ENCODE results near the gene HSF5. TPM values are rescaled to one million over a fixed set of nuclear protein-coding genes. Genes with fewer than 3 reads are reported as not detected.

The HSF5 gene
- total and polyA plus RNA-seq, 7 experiments from 2014 or later: 0.34 to 4.0 (median 3.0) TPM

GRCh38 chr17:58415371-58416055 lies 72.7 kb downstream of the HSF5 start:
- DNase-seq (no peak), ATAC-seq (no peak)
- Mint-ChIP-seq H3K4me1 (peaks cover 9 to 27% (median 14%) of the 10 kb centered on the region in 7 donors), H3K27ac (peak overlapping the region in 4 of 9 donors; percentile 43 to 77 (median 55)), H3K36me3 (no peaks in the 10 kb centered on the region), H3K4me3 (no peak overlapping the region), H3K27me3 (no peaks in the 10 kb centered on the region), H3K9me3 (no peaks in the 10 kb centered on the region)
- ChIA-PET CTCF (interaction anchor here (0.6 to 5.0 kb wide), 2 partner anchors 99 to 586 kb away, joined by 3 to 64 read pairs; no protein-coding TSS in a partner anchor), POLR2A (interaction anchor here (1.2 to 2.7 kb wide), 5 partner anchors 64 to 98 kb away, joined by 3 to 6 read pairs (median 3); partner anchors contain the start of gene SUPT4H1)
- H3K27ac ChIP-seq (ENCODE audit: low read depth, low read length): no peak overlapping the region
- no peak overlapping the region for H3K4me3 ChIP-seq (ENCODE audit: low read length)
- no peaks in the 10 kb centered on the region for H3K36me3 ChIP-seq (ENCODE audit: control insufficient read depth in 2 of 3, insufficient read depth in 3 of 3, low read length in 3 of 3)
- H3K27me3 ChIP-seq (ENCODE audit: control insufficient read depth in 2 of 2, insufficient read depth in 2 of 2, low read length in 2 of 2): no peaks in the 10 kb centered on the region
- H3K9me3 ChIP-seq (ENCODE audit: control insufficient read depth in 2 of 3, low read length in 3 of 3): no peaks in the 10 kb centered on the region
- intact Hi-C loops (cut with micrococcal nuclease): loop anchor here in 1 of 2 donors (2.0 to 5.0 kb wide), 4 partner anchors 13 to 113 kb away; no protein-coding TSS in a partner anchor
- peaks cover 0 to 9% of the 10 kb centered on the region in 2 donors for H3K4me1 ChIP-seq (ENCODE audit: control insufficient read depth in 2 of 2, insufficient read depth in 2 of 2, low read length in 2 of 2)

GRCh38 chr17:58414596-58414997 lies 73.6 kb downstream of the HSF5 start:
- Mint-ChIP-seq H3K36me3 (no peaks in the 10 kb centered on the region), H3K4me1 (peaks cover 9 to 27% (median 14%) of the 10 kb centered on the region in 7 donors), H3K27ac (no peak overlapping the region), H3K4me3 (no peak overlapping the region), H3K9me3 (no peaks in the 10 kb centered on the region), H3K27me3 (no peaks in the 10 kb centered on the region)
- intact Hi-C loops (cut with micrococcal nuclease): loop anchor here in 1 of 2 donors (5.0 kb wide), 1 partner anchor 77 kb away; no protein-coding TSS in a partner anchor
- ATAC-seq (no peak), DNase-seq (no peak)
- Histone ChIP-seq H3K9me3 (ENCODE audit: control insufficient read depth in 2 of 3, low read length in 3 of 3) (no peaks in the 10 kb centered on the region), H3K4me1 (ENCODE audit: control insufficient read depth in 2 of 2, insufficient read depth in 2 of 2, low read length in 2 of 2) (peaks cover 0 to 9% of the 10 kb centered on the region in 2 donors), H3K27ac (ENCODE audit: low read depth, low read length) (no peak overlapping the region), H3K36me3 (ENCODE audit: control insufficient read depth in 2 of 3, insufficient read depth in 3 of 3, low read length in 3 of 3) (no peaks in the 10 kb centered on the region), H3K4me3 (ENCODE audit: low read length) (no peak overlapping the region), H3K27me3 (ENCODE audit: control insufficient read depth in 2 of 2, insufficient read depth in 2 of 2, low read length in 2 of 2) (no peaks in the 10 kb centered on the region)
- POLR2A ChIA-PET: interaction anchor here (0.8 to 2.7 kb wide), 4 partner anchors 38 to 97 kb away, joined by 4 to 6 read pairs (median 6); partner anchors contain the start of gene SUPT4H1
- CTCF ChIA-PET: interaction anchor here (0.6 to 5.0 kb wide), 4 partner anchors 25 to 587 kb away, joined by 3 to 64 read pairs (median 3); no protein-coding TSS in a partner anchor

GRCh38 chr17:58413684-58414083 lies 74.5 kb downstream of the HSF5 start:
- no peaks in the 10 kb centered on the region for H3K27me3 Mint-ChIP-seq
- no peak for ATAC-seq
- no peak overlapping the region for H3K27ac Mint-ChIP-seq
- Histone ChIP-seq H3K36me3 (ENCODE audit: control insufficient read depth in 2 of 3, insufficient read depth in 3 of 3, low read length in 3 of 3) (no peaks in the 10 kb centered on the region), H3K27me3 (ENCODE audit: control insufficient read depth in 2 of 2, insufficient read depth in 2 of 2, low read length in 2 of 2) (no peaks in the 10 kb centered on the region), H3K9me3 (ENCODE audit: control insufficient read depth in 2 of 3, low read length in 3 of 3) (no peaks in the 10 kb centered on the region), H3K4me3 (ENCODE audit: low read length) (no peak overlapping the region), H3K4me1 (ENCODE audit: control insufficient read depth in 2 of 2, insufficient read depth in 2 of 2, low read length in 2 of 2) (peaks cover 0 to 9% of the 10 kb centered on the region in 2 donors), H3K27ac (ENCODE audit: low read depth, low read length) (no peak overlapping the region)
- peaks cover 9 to 30% (median 14%) of the 10 kb centered on the region in 7 donors for H3K4me1 Mint-ChIP-seq
- ChIA-PET CTCF (interaction anchor here (5.0 kb wide), 1 partner anchor 97 kb away, joined by 64 read pairs; no protein-coding TSS in a partner anchor), POLR2A (interaction anchor here (0.8 to 2.7 kb wide), 3 partner anchors 37 to 77 kb away, joined by 4 to 6 read pairs (median 5); partner anchors contain the start of gene SUPT4H1)
- no peaks in the 10 kb centered on the region for H3K9me3 Mint-ChIP-seq
- intact Hi-C loops (cut with micrococcal nuclease): loop anchor here in 1 of 2 donors (5.0 kb wide), 1 partner anchor 76 kb away; no protein-coding TSS in a partner anchor
- no peaks in the 10 kb centered on the region for H3K36me3 Mint-ChIP-seq
- no peak for DNase-seq
- no peak overlapping the region for H3K4me3 Mint-ChIP-seq

- no peak for DNase-seq
- Histone ChIP-seq H3K27ac (ENCODE audit: low read depth, low read length) (no peak overlapping the region), H3K36me3 (ENCODE audit: control insufficient read depth in 2 of 3, insufficient read depth in 3 of 3, low read length in 3 of 3) (no peaks in the 10 kb centered on the region), H3K27me3 (ENCODE audit: control insufficient read depth in 2 of 2, insufficient read depth in 2 of 2, low read length in 2 of 2) (no peaks in the 10 kb centered on the region), H3K4me3 (ENCODE audit: low read length) (no peak overlapping the region), H3K4me1 (ENCODE audit: control insufficient read depth in 2 of 2, insufficient read depth in 2 of 2, low read length in 2 of 2) (peaks cover 0 to 9% of the 10 kb centered on the region in 2 donors), H3K9me3 (ENCODE audit: control insufficient read depth in 2 of 3, low read length in 3 of 3) (no peaks in the 10 kb centered on the region)
- H3K36me3 Mint-ChIP-seq: no peaks in the 10 kb centered on the region
- peaks cover 9 to 26% (median 12%) of the 10 kb centered on the region in 7 donors for H3K4me1 Mint-ChIP-seq
- CTCF ChIA-PET: interaction anchor here (0.7 kb wide), 1 partner anchor 10 kb away, joined by 3 read pairs; no protein-coding TSS in a partner anchor
- H3K27ac Mint-ChIP-seq: no peak overlapping the region
- no peaks in the 10 kb centered on the region for H3K9me3 Mint-ChIP-seq
- intact Hi-C loops (cut with micrococcal nuclease): loop anchor here in 1 of 2 donors (5.0 kb wide), 1 partner anchor 76 kb away; no protein-coding TSS in a partner anchor
- H3K27me3 Mint-ChIP-seq: no peaks in the 10 kb centered on the region
- no peak overlapping the region for H3K4me3 Mint-ChIP-seq
- no peak for ATAC-seq
- POLR2A ChIA-PET: interaction anchor here (1.9 to 2.7 kb wide), 2 partner anchors 61 to 76 kb away, joined by 5 to 6 read pairs; partner anchors contain the start of gene SUPT4H1
Observed at GRCh38 chr17:58412961-58413586, 75.1 kb downstream of the HSF5 start.

- Histone ChIP-seq H3K4me1 (ENCODE audit: control insufficient read depth in 2 of 2, insufficient read depth in 2 of 2, low read length in 2 of 2) (peaks cover 0 to 2% of the 10 kb centered on the region in 2 donors), H3K9me3 (ENCODE audit: control insufficient read depth in 2 of 3, low read length in 3 of 3) (no peaks in the 10 kb centered on the region), H3K27ac (ENCODE audit: low read depth, low read length) (no peak overlapping the region), H3K27me3 (ENCODE audit: control insufficient read depth in 2 of 2, insufficient read depth in 2 of 2, low read length in 2 of 2) (no peaks in the 10 kb centered on the region), H3K36me3 (ENCODE audit: control insufficient read depth in 2 of 3, insufficient read depth in 3 of 3, low read length in 3 of 3) (no peaks in the 10 kb centered on the region), H3K4me3 (ENCODE audit: low read length) (no peak overlapping the region)
- POLR2A ChIA-PET: no interaction called here
- Mint-ChIP-seq H3K9me3 (no peaks in the 10 kb centered on the region), H3K36me3 (no peaks in the 10 kb centered on the region), H3K27ac (no peak overlapping the region), H3K4me1 (peaks cover 3 to 17% (median 4%) of the 10 kb centered on the region in 7 donors), H3K4me3 (no peak overlapping the region), H3K27me3 (no peaks in the 10 kb centered on the region)
- CTCF ChIA-PET: no interaction called here
- DNase-seq: no peak
- intact Hi-C loops (cut with micrococcal nuclease): loop anchor here in 1 of 2 donors (5.0 kb wide), 1 partner anchor 75 kb away; no protein-coding TSS in a partner anchor
- ATAC-seq: no peak
Observed at GRCh38 chr17:58412064-58412703, 76.0 kb downstream of the HSF5 start.

GRCh38 chr17:58411408-58411894 lies 76.8 kb downstream of the HSF5 start:
- no peak overlapping the region for H3K4me3 Mint-ChIP-seq
- Histone ChIP-seq H3K27me3 (ENCODE audit: control insufficient read depth in 2 of 2, insufficient read depth in 2 of 2, low read length in 2 of 2) (no peaks in the 10 kb centered on the region), H3K27ac (ENCODE audit: low read depth, low read length) (no peak overlapping the region), H3K36me3 (ENCODE audit: control insufficient read depth in 2 of 3, insufficient read depth in 3 of 3, low read length in 3 of 3) (no peaks in the 10 kb centered on the region), H3K4me1 (ENCODE audit: control insufficient read depth in 2 of 2, insufficient read depth in 2 of 2, low read length in 2 of 2) (no peaks in the 10 kb centered on the region), H3K4me3 (ENCODE audit: low read length) (no peak overlapping the region), H3K9me3 (ENCODE audit: control insufficient read depth in 2 of 3, low read length in 3 of 3) (no peaks in the 10 kb centered on the region)
- ChIA-PET POLR2A (no interaction called here), CTCF (no interaction called here)
- ATAC-seq: no peak
- intact Hi-C loops (cut with micrococcal nuclease): loop anchor here in 1 of 2 donors (5.0 kb wide), 1 partner anchor 74 kb away; no protein-coding TSS in a partner anchor
- no peaks in the 10 kb centered on the region for H3K27me3 Mint-ChIP-seq
- no peak overlapping the region for H3K27ac Mint-ChIP-seq
- H3K4me1 Mint-ChIP-seq: peaks cover 0 to 12% (median 0%) of the 10 kb centered on the region in 7 donors
- H3K36me3 Mint-ChIP-seq: no peaks in the 10 kb centered on the region
- DNase-seq: no peak
- H3K9me3 Mint-ChIP-seq: no peaks in the 10 kb centered on the region

Data from naive thymus-derived CD4-positive, alpha-beta T cell (primary cell).